Pancreas (tissue), 10 donors: ENCODE data around the gene FBXO34. TPM values are rescaled to one million over a fixed set of nuclear protein-coding genes. Genes with fewer than 3 reads are reported as not detected.

Experiments
- ATAC-seq, 4 donors: fragments of 200-7000 bp; cut with Tn5 transposase; one replicate each; pipeline versions ENCODE4 v1.8.0 to v1.9.1; 2020; ENCODE audit warnings: mild to moderate bottlenecking in 4 of 4, moderate library complexity in 4 of 4
- DNase-seq, 6 donors: peaks; one replicate each; pipeline ENCODE4 v3.0.0-alpha.2; 2020
- FAIRE-seq: peaks from 2 replicates; lab custom pipeline; 2012; peaks lifted over from hg19 to GRCh38; lab: Jason Lieb, UNC
- H3K27ac ChIP-seq, 4 donors: fragments of 200-600 bp; sonication (generic); 1 replicate in 3 of 4; 2 replicates in 1 of 4; pipeline versions ENCODE4 v1.5.0 to v1.8.0; 2020
- H3K27me3 ChIP-seq, 4 donors: fragments of 200-600 bp; one replicate each; pipeline ENCODE4 v1.8.0; 2021
- H3K36me3 ChIP-seq, 3 donors: fragments of 200-600 bp; sonication (generic) in 1 of 3; one replicate each; pipeline versions ENCODE4 v1.5.0 to v1.8.0; 2020 to 2021
- H3K4me1 ChIP-seq, 3 donors: fragments of 200-600 bp; one replicate each; pipeline ENCODE4 v1.8.0; 2021
- H3K4me3 ChIP-seq, 4 donors: fragments of 200-600 bp; sonication (generic) in 2 of 4; one replicate each; pipeline versions ENCODE4 v1.5.0 to v1.8.0; 2020 to 2021
- H3K9me3 ChIP-seq, 4 donors: fragments of 200-600 bp; one replicate each; pipeline ENCODE4 v1.8.0; 2021
- CTCF ChIP-seq, 4 donors: fragments of 200-600 bp; sonication (generic) in 3 of 4; IDR thresholded peaks; one replicate each; pipeline versions ENCODE4 v1.5.0 to v1.8.0; 2021; ENCODE audit warnings: antibody characterized with exemption in 4 of 4
- WGBS, 2 donors: extraction: QIAGEN DNeasy Blood & Tissue Kit; methylation state at CpG; one replicate each; pipeline ENCODE4 v1.1.7; 2013; 5-methylcytosine and 5-hydroxymethylcytosine counted together
- intact Hi-C, 3 donors: fragments of 100-400 bp; cut with DNase I; formaldehyde crosslinking; loops; one replicate each; pipeline versions ENCODE4 v1.11.1 to v1.14.2; 2022
- polyA plus RNA-seq, 2 donors: library from polyadenylated mRNA; stranded (reverse); fragments of 200-250 nt; gene quantifications; one replicate each; pipeline ENCODE4 v1.2.3, GENCODE V29; 2013
- total RNA-seq, 6 donors: library from RNA; stranded (reverse); fragmentation: NEBNext Ultra II Directional in 4 of 6; extraction: Animal tissue kit (Norgen Biotek cat#: 25700) in 4 of 6; gene quantifications; one replicate each; pipeline versions ENCODE4 v1.2.1 to v1.2.4, GENCODE V29; 2021 to 2023
- donor health status: healthy with polysubstance abuse.
- donor health status: DM: no; HTN: no; CAD: no; lungs with moderate emphysema.
- donor health status: DM: no; HTN: no; CAD: no.
- donor health status: control.
- donor health status: control.
- donor health status: Bipolar disorder and iron deficiency.
- donor health status: DM: yes; HTN: yes; CAD: no.
- donor health status: DM: no; HTN: no; CAD: no.
- donor health status: DM: no; HTN: no; CAD: no.
- donor health status: DM: yes; HTN: yes; CAD: no.

FBXO34 gene
- total and polyA plus RNA-seq, 8 donors: 4.6 to 19.7 (median 9.4) TPM

DNA sequence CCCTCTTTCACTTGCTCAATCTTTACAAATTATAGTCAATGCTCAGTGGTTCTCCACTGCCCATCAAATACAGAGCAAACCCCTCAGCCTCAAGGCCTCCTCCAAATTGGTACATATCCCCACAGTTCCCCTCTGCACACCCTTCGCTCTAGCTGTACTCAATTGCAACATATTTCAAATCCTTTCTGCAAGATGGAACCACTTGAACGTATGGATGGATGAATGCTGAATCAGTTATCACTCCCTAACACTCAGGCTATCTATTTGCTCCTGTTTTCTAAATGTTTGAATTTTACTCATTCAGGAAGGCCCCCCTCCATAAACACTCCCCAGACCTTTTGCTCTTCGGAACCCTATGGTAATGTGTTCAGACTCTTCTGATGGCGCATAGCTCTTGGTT lies 115.9 kb downstream of the FBXO34 start:
- ATAC-seq (no peak), FAIRE-seq (no peak), DNase-seq (no peak)
- H3K4me1 ChIP-seq: no peaks in the 10 kb centered on the region
- intact Hi-C loops: no loop called here
- 95 to 97% methylated on average over 4 of the region's 4 CpGs for WGBS, 2 donors
- peaks cover 0 to 10% (median 0%) of the 10 kb centered on the region in 3 donors for H3K36me3 ChIP-seq
- H3K27ac ChIP-seq: no peak overlapping the region
- no peak overlapping the region for H3K4me3 ChIP-seq
- H3K9me3 ChIP-seq: no peaks in the 10 kb centered on the region
- no peaks in the 10 kb centered on the region for H3K27me3 ChIP-seq
- no peak for TF ChIP-seq CTCF (IDR thresholded peaks at IDR 0.05)

GRCh38 chr14:55388160-55388559 lies 116.9 kb downstream of the FBXO34 start:
- Histone ChIP-seq H3K27ac (no peak overlapping the region), H3K27me3 (no peaks in the 10 kb centered on the region), H3K9me3 (no peaks in the 10 kb centered on the region), H3K36me3 (peaks cover 0 to 9% (median 0%) of the 10 kb centered on the region in 3 donors), H3K4me3 (no peak overlapping the region), H3K4me1 (no peaks in the 10 kb centered on the region)
- TF ChIP-seq CTCF (IDR thresholded peaks at IDR 0.05): no peak
- no peak for ATAC-seq
- no peak for FAIRE-seq
- intact Hi-C loops: no loop called here
- no peak for DNase-seq

GRCh38 chr14:55389330-55389729 lies 118.1 kb downstream of the FBXO34 start:
- 90 to 96% methylated on average over 4 of the region's 4 CpGs for whole genome bisulfite sequencing, 2 donors
- intact Hi-C loops: no loop called here
- DNase-seq (no peak), FAIRE-seq (peak; percentile 63), ATAC-seq (no peak)
- Histone ChIP-seq H3K27me3 (no peaks in the 10 kb centered on the region), H3K36me3 (peaks cover 0 to 9% (median 0%) of the 10 kb centered on the region in 3 donors), H3K4me1 (no peaks in the 10 kb centered on the region), H3K9me3 (no peaks in the 10 kb centered on the region), H3K4me3 (no peak overlapping the region), H3K27ac (no peak overlapping the region)
- no peak for TF ChIP-seq CTCF (IDR thresholded peaks at IDR 0.05)

DNA sequence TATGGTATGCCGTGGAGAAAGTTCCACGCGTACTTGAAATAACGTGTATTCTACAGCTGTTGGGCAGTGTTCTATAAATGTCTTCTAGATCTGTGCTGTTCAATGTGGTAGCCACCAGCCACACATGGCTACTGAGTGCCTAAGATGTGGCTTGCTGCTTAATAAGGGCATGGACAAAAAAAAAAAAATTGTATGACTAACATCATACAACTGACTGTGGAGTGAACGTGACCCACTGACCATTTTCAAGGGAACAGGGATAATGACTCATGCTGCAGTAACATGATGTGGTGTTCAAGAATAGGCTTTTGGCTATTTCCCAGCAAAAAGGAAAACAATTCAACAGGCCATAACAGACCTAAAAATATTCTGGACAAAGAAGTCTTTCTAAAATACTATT lies 127.5 kb downstream of the FBXO34 start:
- peak in 3 of 4 donors; percentile 38 to 76 (median 42) for ATAC-seq

More for the DNA sequence above, 127.5 kb downstream of the FBXO34 start:
- no peak overlapping the region for H3K4me3 ChIP-seq
- peaks cover 0 to 7% (median 0%) of the 10 kb centered on the region in 3 donors for H3K36me3 ChIP-seq
- no peak for TF ChIP-seq CTCF (IDR thresholded peaks at IDR 0.05)
- 84 to 89% methylated on average over 5 of the region's 5 CpGs for WGBS, 2 donors
- no peaks in the 10 kb centered on the region for H3K9me3 ChIP-seq
- FAIRE-seq (no peak), DNase-seq (no peak)
- peak overlapping the region in 1 of 4 donors; percentile 33 for H3K27ac ChIP-seq
- no peaks in the 10 kb centered on the region for H3K27me3 ChIP-seq
- peaks cover 0 to 11% (median 0%) of the 10 kb centered on the region in 3 donors for H3K4me1 ChIP-seq
- intact Hi-C loops: no loop called here
